GM23338 (cell line): ENCODE measurements around the gene TMEM176B.

Experiments
- CREB1 ChIP-seq: fragments of 250-450 bp; sonication (Bioruptor Pico); IDR thresholded peaks from 2 replicates; pipeline ENCODE4 v1.5.0; 2020; ENCODE audit warnings: low read depth, mild to moderate bottlenecking, moderate library complexity
- CTCF ChIP-seq, 2 experiments: fragments of 200-600 bp in 1 of 2; sonication (generic) in 1 of 2; conservative IDR thresholded peaks; 2 replicates each; pipeline versions ENCODE4 v1.5.1 to v1.6.1; 2016 to 2017; ENCODE audit warnings: antibody characterized with exemption in 2 of 2, low read depth in 2 of 2, mild to moderate bottlenecking in 2 of 2, moderate library complexity in 1 of 2
- EZH2 ChIP-seq: fragments of 200-600 bp; sonication (generic); IDR thresholded peaks from one replicate; pipeline ENCODE4 v1.8.0; 2017; ENCODE audit warnings: antibody characterized with exemption, mild to moderate bottlenecking, low read depth; ENCODE audit not compliant: unreplicated experiment
- POLR2AphosphoS5 ChIP-seq: IDR thresholded peaks from 2 replicates; pipeline ENCODE4 v1.6.1; 2016; ENCODE audit warnings: antibody characterized with exemption, low read depth
- REST ChIP-seq: IDR thresholded peaks from one replicate; pipeline ENCODE4 v1.6.1; 2018; ENCODE audit warnings: antibody characterized with exemption; ENCODE audit not compliant: unreplicated experiment
- STAT1 ChIP-seq: IDR thresholded peaks from one replicate; pipeline ENCODE4 v1.6.1; 2016; ENCODE audit warnings: antibody characterized with exemption; ENCODE audit not compliant: unreplicated experiment
- TF ChIP-seq, protein P1 (sequence below): IDR thresholded peaks from 2 replicates; pipeline ENCODE4 v1.6.1; 2016; ENCODE audit warnings: antibody characterized with exemption

GRCh38 chr7:150791304-150791703 is 8.9 kb downstream of the TMEM176B start:
- TF ChIP-seq CTCF (conservative IDR thresholded peaks at IDR 0.05; ENCODE audit: low read depth in 2 of 2) (no peak; a peak in 2 of 4 replicates), STAT1 (no peak), EZH2 (no peak), POLR2AphosphoS5 (no peak), CREB1 (CRISPR knock-in tag) (no peak), REST (no peak)
- TF ChIP-seq, protein P1, sequence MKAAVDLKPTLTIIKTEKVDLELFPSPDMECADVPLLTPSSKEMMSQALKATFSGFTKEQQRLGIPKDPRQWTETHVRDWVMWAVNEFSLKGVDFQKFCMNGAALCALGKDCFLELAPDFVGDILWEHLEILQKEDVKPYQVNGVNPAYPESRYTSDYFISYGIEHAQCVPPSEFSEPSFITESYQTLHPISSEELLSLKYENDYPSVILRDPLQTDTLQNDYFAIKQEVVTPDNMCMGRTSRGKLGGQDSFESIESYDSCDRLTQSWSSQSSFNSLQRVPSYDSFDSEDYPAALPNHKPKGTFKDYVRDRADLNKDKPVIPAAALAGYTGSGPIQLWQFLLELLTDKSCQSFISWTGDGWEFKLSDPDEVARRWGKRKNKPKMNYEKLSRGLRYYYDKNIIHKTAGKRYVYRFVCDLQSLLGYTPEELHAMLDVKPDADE: no peak
